ENCODE measurements around the gene ROR1. TPM values are rescaled to one million over a fixed set of nuclear protein-coding genes. Genes with fewer than 3 reads are reported as not detected.

The ROR1 gene
- total RNA-seq, 1 donor from 2014 or later, result 6.7 TPM

GRCh38 chr1:63730211-63730610 lies 43.6 kb upstream of the ROR1 start:
- Mint-ChIP-seq H3K36me3 (ENCODE audit: low read depth, unreplicated experiment) (no peaks in the 10 kb centered on the region), H3K4me1 (ENCODE audit: unreplicated experiment) (peaks cover 14% of the 10 kb centered on the region), H3K27ac (ENCODE audit: unreplicated experiment) (no peak overlapping the region), H3K9me3 (ENCODE audit: unreplicated experiment) (no peaks in the 10 kb centered on the region), H3K27me3 (ENCODE audit: unreplicated experiment) (peaks cover 6% of the 10 kb centered on the region), H3K4me3 (ENCODE audit: unreplicated experiment) (no peak overlapping the region)
- TF ChIP-seq CTCF (IDR thresholded peaks at IDR 0.05; ENCODE audit: unreplicated experiment), result no peak
- DNase-seq (ENCODE audit: low spot score), result no peak

GRCh38 chr1:63731117-63732043 lies 42.4 kb upstream of the ROR1 start:
- peaks cover 4% of the 10 kb centered on the region for H3K27me3 Mint-ChIP-seq (ENCODE audit: unreplicated experiment)
- DNase-seq (ENCODE audit: low spot score), result no peak
- H3K27ac Mint-ChIP-seq (ENCODE audit: unreplicated experiment), result no peak overlapping the region
- H3K9me3 Mint-ChIP-seq (ENCODE audit: unreplicated experiment), result no peaks in the 10 kb centered on the region
- H3K4me1 Mint-ChIP-seq (ENCODE audit: unreplicated experiment), result peaks cover 14% of the 10 kb centered on the region
- H3K36me3 Mint-ChIP-seq (ENCODE audit: low read depth, unreplicated experiment), result no peaks in the 10 kb centered on the region
- no peak for TF ChIP-seq CTCF (IDR thresholded peaks at IDR 0.05; ENCODE audit: unreplicated experiment)
- no peak overlapping the region for H3K4me3 Mint-ChIP-seq (ENCODE audit: unreplicated experiment)

GRCh38 chr1:63732666-63733065 lies 41.2 kb upstream of the ROR1 start:
- Mint-ChIP-seq H3K4me1 (ENCODE audit: unreplicated experiment) (peaks cover 14% of the 10 kb centered on the region), H3K27ac (ENCODE audit: unreplicated experiment) (no peak overlapping the region), H3K9me3 (ENCODE audit: unreplicated experiment) (no peaks in the 10 kb centered on the region), H3K27me3 (ENCODE audit: unreplicated experiment) (peaks cover 4% of the 10 kb centered on the region), H3K36me3 (ENCODE audit: low read depth, unreplicated experiment) (no peaks in the 10 kb centered on the region), H3K4me3 (ENCODE audit: unreplicated experiment) (no peak overlapping the region)
- no peak for TF ChIP-seq CTCF (IDR thresholded peaks at IDR 0.05; ENCODE audit: unreplicated experiment)
- no peak for DNase-seq (ENCODE audit: low spot score)

- no peaks in the 10 kb centered on the region for H3K4me1 Mint-ChIP-seq (ENCODE audit: unreplicated experiment)
- H3K4me3 Mint-ChIP-seq (ENCODE audit: unreplicated experiment), result no peak overlapping the region
- no peaks in the 10 kb centered on the region for H3K36me3 Mint-ChIP-seq (ENCODE audit: low read depth, unreplicated experiment)
- H3K9me3 Mint-ChIP-seq (ENCODE audit: unreplicated experiment), result no peaks in the 10 kb centered on the region
- peaks cover 2% of the 10 kb centered on the region for H3K27me3 Mint-ChIP-seq (ENCODE audit: unreplicated experiment)
- TF ChIP-seq CTCF (IDR thresholded peaks at IDR 0.05; ENCODE audit: unreplicated experiment), result no peak
- DNase-seq (ENCODE audit: low spot score), result no peak
- H3K27ac Mint-ChIP-seq (ENCODE audit: unreplicated experiment), result no peak overlapping the region
These were observed 35.0 kb upstream of the ROR1 start for GRCh38 chr1:63738772-63739171.

- Mint-ChIP-seq H3K36me3 (ENCODE audit: low read depth, unreplicated experiment) (no peaks in the 10 kb centered on the region), H3K27ac (ENCODE audit: unreplicated experiment) (no peak overlapping the region), H3K4me3 (ENCODE audit: unreplicated experiment) (no peak overlapping the region), H3K9me3 (ENCODE audit: unreplicated experiment) (no peaks in the 10 kb centered on the region), H3K27me3 (ENCODE audit: unreplicated experiment) (peaks cover 2% of the 10 kb centered on the region), H3K4me1 (ENCODE audit: unreplicated experiment) (no peaks in the 10 kb centered on the region)
- no peak for DNase-seq (ENCODE audit: low spot score)
- no peak for TF ChIP-seq CTCF (IDR thresholded peaks at IDR 0.05; ENCODE audit: unreplicated experiment)
These were observed 34.4 kb upstream of the ROR1 start for GRCh38 chr1:63739452-63739851.
